GM21423 (cell line): ENCODE data around the gene RANBP9.

ENCODE experiments used
- ATAC-seq: cut with Tn5 transposase; IDR thresholded peaks from one replicate; pipeline ENCODE4 v1.9.1; 2021; ENCODE audit warnings: mild to moderate bottlenecking, moderate library complexity; ENCODE audit not compliant: unreplicated experiment

The RANBP9 gene

GRCh38 chr6:13679996-13680395 lies 31.6 kb downstream of the RANBP9 start:
- ATAC-seq, result no peak

GRCh38 chr6:13678255-13678983 lies 33.2 kb downstream of the RANBP9 start:
- no peak for ATAC-seq

- no peak for ATAC-seq
Measured at GRCh38 chr6:13677878-13678254, 33.8 kb downstream of the RANBP9 start.

- no peak for ATAC-seq
Measured at GRCh38 chr6:13676551-13677156, 35.0 kb downstream of the RANBP9 start.

GRCh38 chr6:13674533-13675190 lies 37.0 kb downstream of the RANBP9 start:
- no peak for ATAC-seq

- ATAC-seq, result no peak
Measured at GRCh38 chr6:13673825-13674444, 37.7 kb downstream of the RANBP9 start.

- no peak for ATAC-seq
Measured at GRCh38 chr6:13673368-13673767, 38.3 kb downstream of the RANBP9 start.

GRCh38 chr6:13672904-13673303 lies 38.7 kb downstream of the RANBP9 start:
- no peak for ATAC-seq

GRCh38 chr6:13671548-13672127 lies 40.0 kb downstream of the RANBP9 start:
- ATAC-seq, result no peak

GRCh38 chr6:13669476-13669875 lies 42.2 kb downstream of the RANBP9 start:
- no peak for ATAC-seq

- no peak for ATAC-seq
Measured at GRCh38 chr6:13668291-13668928, 43.2 kb downstream of the RANBP9 start.

- no peak for ATAC-seq
Measured at GRCh38 chr6:13667655-13668054, 44.0 kb downstream of the RANBP9 start.

GRCh38 chr6:13666194-13667105 lies 45.2 kb downstream of the RANBP9 start:
- ATAC-seq, result no peak

GRCh38 chr6:13664703-13665352 lies 46.8 kb downstream of the RANBP9 start:
- ATAC-seq, result no peak

- no peak for ATAC-seq
Measured at GRCh38 chr6:13663986-13664385, 47.6 kb downstream of the RANBP9 start.

GRCh38 chr6:13662651-13663334 lies 48.8 kb downstream of the RANBP9 start:
- no peak for ATAC-seq

- no peak for ATAC-seq
Measured at GRCh38 chr6:13661647-13662046, 50.0 kb downstream of the RANBP9 start.

- no peak for ATAC-seq
Measured at GRCh38 chr6:13660893-13661292, 50.7 kb downstream of the RANBP9 start.

GRCh38 chr6:13660273-13660672 lies 51.4 kb downstream of the RANBP9 start:
- no peak for ATAC-seq
